HG02970 (cell line): Measurements from ENCODE around the gene DDTL.
"Not testable (repeated sequence)": the region's sequence is repeated elsewhere in the genome, so short reads cannot be mapped to it uniquely, and the experiment has no call there.

Source experiments
- ATAC-seq: cut with Tn5 transposase; IDR thresholded peaks from one replicate; pipeline ENCODE4 v1.9.1; 2021; ENCODE audit warnings: mild to moderate bottlenecking, moderate library complexity, moderate number of reproducible peaks; ENCODE audit not compliant: unreplicated experiment, low FRiP score

Gene DDTL

GRCh38 chr22:23969071-23969470 lies 2.4 kb downstream of the DDTL start:
- no peak for ATAC-seq

- ATAC-seq = no peak
These were observed 3.5 kb downstream of the DDTL start for GRCh38 chr22:23970201-23970641.

- no peak for ATAC-seq
These were observed 4.3 kb downstream of the DDTL start for GRCh38 chr22:23970816-23971486.

- not testable (repeated sequence) for ATAC-seq
These were observed 5.2 kb downstream of the DDTL start for GRCh38 chr22:23971927-23972326.

- ATAC-seq = peak; percentile 90
These were observed 7.7 kb downstream of the DDTL start, which contains the start of gene DDT for GRCh38 chr22:23974345-23974744. Gene DDT (minus strand): TSS chr22:23974441. CDS start chr22:23974414, 27 bp downstream.

GRCh38 chr22:23974836-23975352 lies 8.2 kb downstream of the DDTL start:
- not testable (repeated sequence) for ATAC-seq

GRCh38 chr22:23977304-23977703 lies 10.6 kb downstream of the DDTL start:
- ATAC-seq = not testable (repeated sequence)

- not testable (repeated sequence) for ATAC-seq
These were observed 13.0 kb downstream of the DDTL start, which contains the start of gene GSTT2 for GRCh38 chr22:23979557-23980240. Gene GSTT2 (plus strand): TSS chr22:23980134.

- ATAC-seq = not testable (repeated sequence)
These were observed 13.9 kb downstream of the DDTL start for GRCh38 chr22:23980567-23980966.

- ATAC-seq = no peak
These were observed 17.7 kb downstream of the DDTL start for GRCh38 chr22:23984430-23984829.

- not testable (repeated sequence) for ATAC-seq
These were observed 19.4 kb downstream of the DDTL start for GRCh38 chr22:23986089-23986488.

- ATAC-seq = not testable (repeated sequence)
These were observed 20.0 kb downstream of the DDTL start for GRCh38 chr22:23986538-23987178.

- ATAC-seq = not testable (repeated sequence)
These were observed 23.0 kb downstream of the DDTL start for GRCh38 chr22:23989583-23990244.

GRCh38 chr22:23993080-23993479 lies 26.4 kb downstream of the DDTL start:
- not testable (repeated sequence) for ATAC-seq

GRCh38 chr22:23993581-23994177 lies 27.0 kb downstream of the DDTL start:
- ATAC-seq = not testable (repeated sequence)

GRCh38 chr22:23997092-23997491 lies 30.4 kb downstream of the DDTL start:
- ATAC-seq = no peak

- ATAC-seq = not testable (repeated sequence)
These were observed 33.1 kb downstream of the DDTL start for GRCh38 chr22:23999779-24000178.

- ATAC-seq = no peak
These were observed 34.6 kb downstream of the DDTL start for GRCh38 chr22:24001314-24001713.

- ATAC-seq = no peak
These were observed 35.6 kb downstream of the DDTL start for GRCh38 chr22:24002272-24002671.

- no peak for ATAC-seq
These were observed 36.2 kb downstream of the DDTL start for GRCh38 chr22:24002851-24003250.
